Lower leg skin (tissue), 4 donors: ENCODE measurements around the gene MASTL. TPM values are rescaled to one million over a fixed set of nuclear protein-coding genes. Genes with fewer than 3 reads are reported as not detected.
A peak's percentile ranks its signal among the peaks of the same experiment; 100 is the strongest.

ENCODE experiments used
- DNase-seq, 2 donors: peaks; one replicate each; pipeline ENCODE4 v3.0.0-alpha.2; 2019; ENCODE audit warnings: low spot score in 2 of 2
- H3K4me3 ChIP-seq: fragments of 200-600 bp; sonication (generic); 2 replicates; pipeline ENCODE4 v1.5.1; 2017; ENCODE audit warnings: mild to moderate bottlenecking, low read depth; ENCODE audit not compliant: poor library complexity, severe bottlenecking
- CTCF ChIP-seq, 3 donors: fragments of 450-650 bp; IDR thresholded peaks; one replicate each; pipeline ENCODE4 v1.5.1; 2016; ENCODE audit warnings: antibody characterized with exemption in 3 of 3, mild to moderate bottlenecking in 3 of 3, moderate library complexity in 2 of 3
- POLR2A ChIP-seq, 2 donors: fragments of 450-650 bp; IDR thresholded peaks; one replicate each; pipeline ENCODE4 v1.6.1; 2016 to 2017; ENCODE audit warnings: antibody characterized with exemption in 2 of 2, mild to moderate bottlenecking in 1 of 2, moderate library complexity in 1 of 2
- WGBS, 2 donors: methylation state at CpG; one replicate each; pipeline ENCODE4 v1.1.5; 2018; 5-methylcytosine and 5-hydroxymethylcytosine counted together
- intact Hi-C: fragments of 100-400 bp; cut with DNase I; formaldehyde crosslinking; loops from one replicate; pipeline ENCODE4 v1.15.0; 2023; ENCODE audit warnings: low total_unique reads
- total RNA-seq, 4 donors: library from RNA; depleted of rRNA; stranded (reverse); fragments of >200 nt; gene quantifications; one replicate each; pipeline ENCODE4 v1.1.0, GENCODE V29; 2016

MASTL gene
- total RNA-seq, result 10 to 100 TPM in 2 of 4 donors, 1 to 10 TPM in 2; 6.2 to 13.9 (median 9.3) TPM

GRCh38 chr10:27155066-27155754 lies at the start of gene MASTL:
TSS of gene MASTL (plus strand) at chr10:27155352. CDS start at chr10:27155427, 75 bp downstream.
- peak within 1 kb of the TSS; percentile 91 for H3K4me3 ChIP-seq
- peak; percentile 93 to 98 for DNase-seq
- TF ChIP-seq POLR2A (IDR thresholded peaks at IDR 0.05) (peak in 1 of 2 donors; percentile 82), CTCF (IDR thresholded peaks at IDR 0.05) (no peak)
- 0 to 1% methylated on average over 32 to 44 of the region's 55 CpGs for WGBS, 2 donors
- intact Hi-C loops, result no loop called here

GRCh38 chr10:27108165-27108564 lies 47.0 kb upstream of the MASTL start:
- 97% methylated on average over 3 of the region's 3 CpGs for WGBS, 2 donors
- DNase-seq, result no peak
- H3K4me3 ChIP-seq, result no peak overlapping the region
- intact Hi-C loops, result no loop called here
- TF ChIP-seq POLR2A (IDR thresholded peaks at IDR 0.05) (no peak), CTCF (IDR thresholded peaks at IDR 0.05) (no peak)

GRCh38 chr10:27134371-27134770 lies 20.8 kb upstream of the MASTL start:
- no peak overlapping the region for H3K4me3 ChIP-seq
- DNase-seq, result no peak
- intact Hi-C loops, result no loop called here
- TF ChIP-seq CTCF (IDR thresholded peaks at IDR 0.05) (no peak), POLR2A (IDR thresholded peaks at IDR 0.05) (no peak)
- WGBS, 2 donors, result 89 to 92% methylated on average over 3 of the region's 3 CpGs

- TF ChIP-seq POLR2A (IDR thresholded peaks at IDR 0.05) (no peak), CTCF (IDR thresholded peaks at IDR 0.05) (no peak)
- no peak for DNase-seq
- 83 to 90% methylated on average over 3 of the region's 3 CpGs for WGBS, 2 donors
- H3K4me3 ChIP-seq, result no peak overlapping the region
- intact Hi-C loops, result no loop called here
These were observed 16.9 kb upstream of the MASTL start for GRCh38 chr10:27138277-27138676.

GRCh38 chr10:27143686-27144085 lies 11.5 kb upstream of the MASTL start:
- intact Hi-C loops, result no loop called here
- TF ChIP-seq POLR2A (IDR thresholded peaks at IDR 0.05) (no peak), CTCF (IDR thresholded peaks at IDR 0.05) (no peak)
- DNase-seq, result no peak
- no peak overlapping the region for H3K4me3 ChIP-seq
- WGBS, 2 donors, result 70 to 87% methylated on average over 1 of the region's 1 CpG

- intact Hi-C loops, result no loop called here
- H3K4me3 ChIP-seq, result no peak overlapping the region
- no peak for DNase-seq
- TF ChIP-seq CTCF (IDR thresholded peaks at IDR 0.05) (no peak), POLR2A (IDR thresholded peaks at IDR 0.05) (no peak)
These were observed 9.2 kb upstream of the MASTL start for GRCh38 chr10:27145937-27146336.
